PFSK-1 (cell line): ENCODE measurements around the gene MOG.

ENCODE experiments used
- FOXP2 ChIP-seq: optimal IDR thresholded peaks from 2 replicates; pipeline ENCODE3; 2011; ENCODE audit warnings: borderline replicate concordance, control low read depth, inconsistent platforms; ENCODE audit not compliant: insufficient read depth; ENCODE audit errors: extremely low read length, extremely low read depth
- POLR2AphosphoS5 ChIP-seq: IDR thresholded peaks from 2 replicates; pipeline ENCODE4 v1.6.1; 2012; ENCODE audit warnings: low read depth, mild to moderate bottlenecking, control low read depth, low read length, moderate library complexity
- SIN3A ChIP-seq: IDR thresholded peaks from 2 replicates; pipeline ENCODE4 v1.6.1; 2012; ENCODE audit warnings: mild to moderate bottlenecking, low read length, moderate library complexity, borderline replicate concordance; ENCODE audit not compliant: insufficient read depth
- TAF1 ChIP-seq: IDR thresholded peaks from 2 replicates; pipeline ENCODE4 v1.6.1; 2012; ENCODE audit warnings: low read length, control low read depth, borderline replicate concordance; ENCODE audit not compliant: insufficient read depth
- TF ChIP-seq, protein P1 (sequence below), 2 experiments: IDR thresholded peaks; 2 replicates each; pipeline versions ENCODE4 v1.6.1 to v1.8.0; 2011 to 2012; ENCODE audit warnings: low read depth in 2 of 2, low read length in 2 of 2, control low read depth in 1 of 2, inconsistent platforms in 1 of 2, mild to moderate bottlenecking in 1 of 2, moderate library complexity in 1 of 2; ENCODE audit not compliant: insufficient read depth in 1 of 2

MOG gene

GRCh38 chr6:29709188-29709587 is 52.3 kb downstream of the MOG start:
- TF ChIP-seq POLR2AphosphoS5 (no peak), SIN3A (no peak), FOXP2 (no peak), TAF1 (no peak)
- TF ChIP-seq, protein P1, sequence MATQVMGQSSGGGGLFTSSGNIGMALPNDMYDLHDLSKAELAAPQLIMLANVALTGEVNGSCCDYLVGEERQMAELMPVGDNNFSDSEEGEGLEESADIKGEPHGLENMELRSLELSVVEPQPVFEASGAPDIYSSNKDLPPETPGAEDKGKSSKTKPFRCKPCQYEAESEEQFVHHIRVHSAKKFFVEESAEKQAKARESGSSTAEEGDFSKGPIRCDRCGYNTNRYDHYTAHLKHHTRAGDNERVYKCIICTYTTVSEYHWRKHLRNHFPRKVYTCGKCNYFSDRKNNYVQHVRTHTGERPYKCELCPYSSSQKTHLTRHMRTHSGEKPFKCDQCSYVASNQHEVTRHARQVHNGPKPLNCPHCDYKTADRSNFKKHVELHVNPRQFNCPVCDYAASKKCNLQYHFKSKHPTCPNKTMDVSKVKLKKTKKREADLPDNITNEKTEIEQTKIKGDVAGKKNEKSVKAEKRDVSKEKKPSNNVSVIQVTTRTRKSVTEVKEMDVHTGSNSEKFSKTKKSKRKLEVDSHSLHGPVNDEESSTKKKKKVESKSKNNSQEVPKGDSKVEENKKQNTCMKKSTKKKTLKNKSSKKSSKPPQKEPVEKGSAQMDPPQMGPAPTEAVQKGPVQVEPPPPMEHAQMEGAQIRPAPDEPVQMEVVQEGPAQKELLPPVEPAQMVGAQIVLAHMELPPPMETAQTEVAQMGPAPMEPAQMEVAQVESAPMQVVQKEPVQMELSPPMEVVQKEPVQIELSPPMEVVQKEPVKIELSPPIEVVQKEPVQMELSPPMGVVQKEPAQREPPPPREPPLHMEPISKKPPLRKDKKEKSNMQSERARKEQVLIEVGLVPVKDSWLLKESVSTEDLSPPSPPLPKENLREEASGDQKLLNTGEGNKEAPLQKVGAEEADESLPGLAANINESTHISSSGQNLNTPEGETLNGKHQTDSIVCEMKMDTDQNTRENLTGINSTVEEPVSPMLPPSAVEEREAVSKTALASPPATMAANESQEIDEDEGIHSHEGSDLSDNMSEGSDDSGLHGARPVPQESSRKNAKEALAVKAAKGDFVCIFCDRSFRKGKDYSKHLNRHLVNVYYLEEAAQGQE (IDR thresholded peaks at IDR 0.05; ENCODE audit: insufficient read depth in 1 of 2, low read depth in 2 of 2, low read length in 2 of 2), result no peak

GRCh38 chr6:29710281-29710941 is 53.5 kb downstream of the MOG start:
- TF ChIP-seq, protein P1 (IDR thresholded peaks at IDR 0.05; ENCODE audit: insufficient read depth in 1 of 2, low read depth in 2 of 2, low read length in 2 of 2), result no peak
- TF ChIP-seq FOXP2 (no peak), TAF1 (no peak), SIN3A (no peak), POLR2AphosphoS5 (no peak)

DNA sequence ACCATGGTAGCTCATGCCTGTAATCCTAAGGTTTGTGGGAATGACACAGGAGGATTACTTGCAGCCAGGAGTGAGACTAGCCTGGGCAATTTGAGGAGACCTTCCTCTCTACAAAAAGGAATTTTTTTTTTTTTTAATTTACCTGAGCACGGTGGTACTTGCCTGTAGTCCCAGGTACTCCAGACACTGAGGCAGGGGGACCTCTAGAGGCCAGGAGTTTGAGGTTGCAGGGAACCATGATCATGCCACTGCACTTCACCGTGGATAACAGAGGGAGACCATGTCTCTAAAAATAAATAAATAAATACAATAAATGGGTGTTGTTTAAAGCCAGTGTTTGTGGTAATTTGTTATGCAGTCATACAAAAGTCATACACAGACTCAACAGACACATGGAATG is 64.0 kb downstream of the MOG start:
- no peak for TF ChIP-seq TAF1
- TF ChIP-seq FOXP2, result no peak
- TF ChIP-seq, protein P1 (IDR thresholded peaks at IDR 0.05; ENCODE audit: insufficient read depth in 1 of 2, low read depth in 2 of 2, low read length in 2 of 2), result no peak
- no peak for TF ChIP-seq SIN3A
- no peak for TF ChIP-seq POLR2AphosphoS5
